CD14-positive monocyte (primary cell): ENCODE data around the gene MYOD1. TPM values are rescaled to one million over a fixed set of nuclear protein-coding genes. Genes with fewer than 3 reads are reported as not detected.

Source experiments
- DNase-seq, 3 donors: peaks; one replicate each; pipeline ENCODE4 v3.0.0-alpha.2; 2011 to 2022
- H2AFZ ChIP-seq: 2 replicates; pipeline ENCODE4 v1.6.0; 2012; ENCODE audit warnings: mild to moderate bottlenecking, low read depth, low read length, inconsistent platforms; ENCODE audit not compliant: insufficient read depth, poor library complexity, severe bottlenecking
- H3K27ac ChIP-seq, 2 donors: 1 replicate in 1 of 2; 2 replicates in 1 of 2; pipeline ENCODE4 v1.5.1; 2012 to 2013; ENCODE audit warnings: low read length in 2 of 2, control low read depth in 1 of 2, inconsistent platforms in 1 of 2, low read depth in 1 of 2, mild to moderate bottlenecking in 1 of 2
- H3K27me3 ChIP-seq, 2 donors: one replicate each; pipeline versions ENCODE4 v1.6.0 to v1.6.1; 2011 to 2013; ENCODE audit warnings: low read length in 2 of 2; ENCODE audit not compliant: control insufficient read depth in 2 of 2, insufficient read depth in 2 of 2
- H3K36me3 ChIP-seq, 2 donors: replicated peaks in 1 of 2; 1 replicate in 1 of 2; 2 replicates in 1 of 2; pipeline versions ENCODE4 v1.5.1 to v1.6.1; 2012 to 2013; ENCODE audit warnings: low read length in 2 of 2, control low read depth in 1 of 2, inconsistent platforms in 1 of 2, mild to moderate bottlenecking in 1 of 2; ENCODE audit not compliant: insufficient read depth in 2 of 2, control insufficient read depth in 1 of 2
- H3K4me1 ChIP-seq, 2 donors: 1 replicate in 1 of 2; 2 replicates in 1 of 2; pipeline versions ENCODE4 v1.5.1 to v1.6.1; 2012 to 2013; ENCODE audit warnings: low read length in 2 of 2, control low read depth in 1 of 2, inconsistent platforms in 1 of 2, mild to moderate bottlenecking in 1 of 2, moderate library complexity in 1 of 2; ENCODE audit not compliant: insufficient read depth in 2 of 2, control insufficient read depth in 1 of 2
- H3K4me2 ChIP-seq: replicated peaks from 2 replicates; pipeline ENCODE3; 2012; ENCODE audit warnings: low read length, moderate library complexity, mild to moderate bottlenecking; ENCODE audit not compliant: poor library complexity, severe bottlenecking; ENCODE audit errors: extremely low read depth
- H3K4me3 ChIP-seq, 3 experiments: fragments of 200-600 bp in 1 of 3; sonication (generic) in 1 of 3; replicated peaks in 1 of 3; 1 replicate in 2 of 3; 2 replicates in 1 of 3; pipeline ENCODE4 v1.5.1; 2011 to 2013; ENCODE audit warnings: low read length in 3 of 3, mild to moderate bottlenecking in 3 of 3, control low read depth in 2 of 3, low read depth in 2 of 3, inconsistent platforms in 1 of 3, moderate library complexity in 1 of 3
- H3K79me2 ChIP-seq: 2 replicates; pipeline ENCODE4 v1.6.0; 2012; ENCODE audit warnings: mild to moderate bottlenecking, control low read depth, inconsistent platforms, low read length, moderate library complexity; ENCODE audit not compliant: insufficient read depth
- H3K9ac ChIP-seq: 2 replicates; pipeline ENCODE4 v1.6.0; 2017; ENCODE audit warnings: low read length, mild to moderate bottlenecking; ENCODE audit not compliant: insufficient read depth, poor library complexity, severe bottlenecking
- H3K9me3 ChIP-seq, 2 donors: replicated peaks in 1 of 2; 1 replicate in 1 of 2; 2 replicates in 1 of 2; pipeline versions ENCODE4 v1.5.1 to v1.6.1; 2012 to 2013; ENCODE audit warnings: low read length in 2 of 2, control low read depth in 1 of 2; ENCODE audit not compliant: control insufficient read depth in 1 of 2, insufficient read depth in 1 of 2
- H4K20me1 ChIP-seq: 2 replicates; pipeline ENCODE4 v1.6.0; 2012; ENCODE audit warnings: mild to moderate bottlenecking, low read length, control low read depth, moderate library complexity; ENCODE audit not compliant: insufficient read depth
- H3K27ac Mint-ChIP-seq, 7 donors: one replicate each; pipeline ENCODE4 v1.8.0; 2020; ENCODE audit warnings: mild to moderate bottlenecking in 7 of 7, mixed read lengths in 7 of 7, moderate library complexity in 6 of 7, inconsistent platforms in 2 of 7
- H3K27me3 Mint-ChIP-seq, 3 donors: one replicate each; pipeline ENCODE4 v1.8.0; 2021 to 2022; ENCODE audit warnings: low read depth in 3 of 3, mild to moderate bottlenecking in 3 of 3, mixed read lengths in 3 of 3, moderate library complexity in 3 of 3, inconsistent platforms in 1 of 3
- H3K36me3 Mint-ChIP-seq, 2 donors: one replicate each; pipeline ENCODE4 v1.8.0; 2020; ENCODE audit warnings: mixed read lengths in 2 of 2, inconsistent platforms in 1 of 2, mild to moderate bottlenecking in 1 of 2
- H3K4me1 Mint-ChIP-seq: one replicate; pipeline ENCODE4 v1.8.0; 2020; ENCODE audit warnings: mild to moderate bottlenecking, mixed read lengths
- H3K4me3 Mint-ChIP-seq, 2 donors: one replicate each; pipeline ENCODE4 v1.8.0; 2020; ENCODE audit warnings: mild to moderate bottlenecking in 2 of 2, mixed read lengths in 2 of 2, moderate library complexity in 1 of 2
- H3K9me3 Mint-ChIP-seq, 7 donors: one replicate each; pipeline ENCODE4 v1.8.0; 2020 to 2022; ENCODE audit warnings: mixed read lengths in 7 of 7, mild to moderate bottlenecking in 6 of 7, moderate library complexity in 6 of 7, inconsistent platforms in 2 of 7
- WGBS: methylation state at CpG from one replicate; pipeline ENCODE4 v1.1.5; 2013; ENCODE audit warnings: missing lambda C conversion rate; ENCODE audit not compliant: insufficient coverage; 5-methylcytosine and 5-hydroxymethylcytosine counted together
- intact Hi-C, 2 donors: fragments of 100-400 bp; cut with micrococcal nuclease; formaldehyde crosslinking; loops; one replicate each; pipeline versions ENCODE4 v1.15.0 to v1.15.1; 2023
- polyA plus RNA-seq, 3 donors: library from polyadenylated mRNA; depleted of rRNA in 1 of 3; unstranded in 2 of 3; stranded (reverse) in 1 of 3; fragments of 300-500 nt in 2 of 3; fragments of >200 nt in 1 of 3; fragmentation: Illumina TruSeq in 2 of 3; gene quantifications; 1 replicate in 2 of 3; 2 replicates in 1 of 3; pipeline ENCODE4 v1.2.3, GENCODE V29; 2012 to 2021
- TF ChIP-seq, protein P1 (sequence below): fragments of 200-600 bp; IDR thresholded peaks from one replicate; pipeline ENCODE4 v1.8.0; 2022; ENCODE audit warnings: antibody characterized with exemption, mild to moderate bottlenecking

The MYOD1 gene
- polyA plus RNA-seq, 3 donors, result not detected

DNA sequence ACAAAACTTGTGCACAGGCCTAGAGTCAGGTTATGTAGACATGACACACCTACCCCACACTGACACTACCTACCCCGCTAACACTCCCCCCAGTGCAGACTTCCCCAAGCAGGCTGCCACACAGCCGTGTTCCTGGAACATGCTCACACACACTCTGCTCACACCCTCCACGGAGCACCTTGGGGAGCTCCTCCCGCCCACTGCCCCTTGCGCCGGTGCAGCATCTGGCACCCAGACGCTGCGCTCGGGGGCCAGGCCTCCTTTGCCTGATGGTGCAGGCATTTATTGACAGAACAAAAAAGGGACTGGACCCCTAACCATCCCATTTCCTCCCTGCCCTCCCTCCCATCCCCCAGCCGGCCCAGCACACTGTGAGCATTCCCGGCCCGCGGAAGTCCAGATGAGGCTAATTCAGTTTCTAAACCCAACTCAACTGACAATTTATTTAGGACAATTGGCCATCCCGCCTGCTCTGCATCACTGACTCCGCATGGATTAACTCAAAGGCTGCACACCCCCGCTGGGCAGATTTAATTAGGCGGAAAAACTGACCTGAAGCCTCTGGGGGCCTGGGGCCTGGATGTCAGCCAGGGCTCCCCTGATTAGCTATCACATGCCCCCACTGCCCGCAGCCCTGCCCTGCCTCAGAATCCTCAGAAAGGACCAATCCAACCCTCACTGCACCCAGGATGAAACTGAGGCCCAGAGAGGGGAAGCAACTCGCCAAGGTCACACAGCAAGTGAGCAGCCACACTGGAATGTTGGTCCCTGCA is 45.3 kb downstream of the MYOD1 start:
- H3K4me2 ChIP-seq, result no peak overlapping the region
- H3K27ac Mint-ChIP-seq, result no peak overlapping the region

DNA sequence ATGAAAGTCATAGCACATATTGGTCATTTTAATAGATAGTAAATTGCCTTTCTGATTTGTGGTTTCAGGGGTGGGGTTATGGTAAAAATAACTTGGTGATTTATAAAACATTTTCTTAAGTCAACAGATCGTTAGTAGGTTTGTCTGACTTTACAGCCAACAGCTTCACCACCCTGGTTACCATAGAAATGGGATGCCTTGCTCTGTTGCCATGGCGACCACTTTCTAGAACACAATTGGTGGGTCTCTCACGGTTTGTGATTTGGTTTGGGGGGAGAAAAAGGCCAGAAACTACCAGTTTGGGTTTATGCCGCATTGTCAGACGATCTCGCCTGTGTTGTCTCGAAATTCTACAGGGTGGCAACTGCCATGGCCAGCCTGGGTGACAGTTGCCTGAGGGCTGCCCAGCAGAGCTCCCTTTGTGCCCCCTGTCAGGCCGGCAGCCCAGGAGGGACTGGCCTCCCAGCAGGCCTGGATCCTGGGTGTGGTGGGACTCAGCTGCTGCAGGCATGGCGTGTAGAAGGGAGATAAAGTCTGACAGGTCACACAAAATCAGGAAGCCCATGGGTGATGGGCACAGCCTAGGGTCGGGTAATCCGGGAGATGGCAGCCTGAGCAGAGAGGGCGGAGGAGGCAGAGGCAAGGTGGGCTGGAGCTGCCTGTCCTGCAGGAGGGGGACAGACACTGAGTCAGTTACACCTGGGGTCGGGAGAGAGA is 46.1 kb downstream of the MYOD1 start:
- H3K4me3 Mint-ChIP-seq, result no peak overlapping the region
- no peak for DNase-seq
- Histone ChIP-seq H3K79me2 (no peaks in the 10 kb centered on the region), H3K4me1 (no peaks in the 10 kb centered on the region), H4K20me1 (no peaks in the 10 kb centered on the region), H3K4me3 (no peak overlapping the region), H3K27ac (no peak overlapping the region), H2AFZ (no peak overlapping the region), H3K9ac (no peak overlapping the region), H3K36me3 (no peaks in the 10 kb centered on the region), H3K27me3 (no peaks in the 10 kb centered on the region), H3K4me2 (no peak overlapping the region), H3K9me3 (no peaks in the 10 kb centered on the region)
- H3K36me3 Mint-ChIP-seq, result no peaks in the 10 kb centered on the region
- no peaks in the 10 kb centered on the region for H3K4me1 Mint-ChIP-seq
- H3K27ac Mint-ChIP-seq, result no peak overlapping the region
- TF ChIP-seq, protein P1, sequence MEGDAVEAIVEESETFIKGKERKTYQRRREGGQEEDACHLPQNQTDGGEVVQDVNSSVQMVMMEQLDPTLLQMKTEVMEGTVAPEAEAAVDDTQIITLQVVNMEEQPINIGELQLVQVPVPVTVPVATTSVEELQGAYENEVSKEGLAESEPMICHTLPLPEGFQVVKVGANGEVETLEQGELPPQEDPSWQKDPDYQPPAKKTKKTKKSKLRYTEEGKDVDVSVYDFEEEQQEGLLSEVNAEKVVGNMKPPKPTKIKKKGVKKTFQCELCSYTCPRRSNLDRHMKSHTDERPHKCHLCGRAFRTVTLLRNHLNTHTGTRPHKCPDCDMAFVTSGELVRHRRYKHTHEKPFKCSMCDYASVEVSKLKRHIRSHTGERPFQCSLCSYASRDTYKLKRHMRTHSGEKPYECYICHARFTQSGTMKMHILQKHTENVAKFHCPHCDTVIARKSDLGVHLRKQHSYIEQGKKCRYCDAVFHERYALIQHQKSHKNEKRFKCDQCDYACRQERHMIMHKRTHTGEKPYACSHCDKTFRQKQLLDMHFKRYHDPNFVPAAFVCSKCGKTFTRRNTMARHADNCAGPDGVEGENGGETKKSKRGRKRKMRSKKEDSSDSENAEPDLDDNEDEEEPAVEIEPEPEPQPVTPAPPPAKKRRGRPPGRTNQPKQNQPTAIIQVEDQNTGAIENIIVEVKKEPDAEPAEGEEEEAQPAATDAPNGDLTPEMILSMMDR, result no peak
- H3K27me3 Mint-ChIP-seq, result peaks cover 0 to 3% (median 1%) of the 10 kb centered on the region in 3 donors
- intact Hi-C loops, result no loop called here
- WGBS, result 81% methylated on average over 12 of the region's 13 CpGs
- no peaks in the 10 kb centered on the region for H3K9me3 Mint-ChIP-seq

More for the DNA sequence above, 45.3 kb downstream of the MYOD1 start:
- H3K79me2 ChIP-seq, result no peaks in the 10 kb centered on the region
- H3K27me3 Mint-ChIP-seq, result peaks cover 0 to 3% (median 1%) of the 10 kb centered on the region in 3 donors
- H3K36me3 Mint-ChIP-seq, result no peaks in the 10 kb centered on the region
- no peak overlapping the region for H3K27ac ChIP-seq
- TF ChIP-seq, protein P1, result no peak
- H3K4me1 Mint-ChIP-seq, result no peaks in the 10 kb centered on the region
- DNase-seq, result no peak
- H3K4me1 ChIP-seq, result no peaks in the 10 kb centered on the region
- H3K4me3 ChIP-seq, result no peak overlapping the region
- WGBS, result 80% methylated on average over 17 of the region's 19 CpGs
- no peak overlapping the region for H3K9ac ChIP-seq
- no peak overlapping the region for H2AFZ ChIP-seq
- no peaks in the 10 kb centered on the region for H3K9me3 ChIP-seq
- H3K27me3 ChIP-seq, result no peaks in the 10 kb centered on the region
- intact Hi-C loops, result no loop called here
- no peaks in the 10 kb centered on the region for H3K36me3 ChIP-seq
- no peak overlapping the region for H3K4me3 Mint-ChIP-seq
- H4K20me1 ChIP-seq, result no peaks in the 10 kb centered on the region
- no peaks in the 10 kb centered on the region for H3K9me3 Mint-ChIP-seq
